Gastrocnemius medialis (tissue), 4 donors: ENCODE results near the gene SNAI1. TPM values are rescaled to one million over a fixed set of nuclear protein-coding genes. Genes with fewer than 3 reads are reported as not detected.
A peak's percentile ranks its signal among the peaks of the same experiment; 100 is the strongest.
"Not testable (repeated sequence)": the region's sequence is repeated elsewhere in the genome, so short reads cannot be mapped to it uniquely, and the experiment has no call there.

Source experiments
- ATAC-seq, 2 donors: fragments of 150-250 bp; one replicate each; pipeline ENCODE4 v1.9.1; 2016
- DNase-seq, 2 donors: peaks; one replicate each; pipeline ENCODE4 v3.0.0-alpha.2; 2019
- H3K27ac ChIP-seq, 4 donors: fragments of 200-600 bp; sonication (generic); 1 replicate in 1 of 4; 2 replicates in 3 of 4; pipeline ENCODE4 v1.5.1; 2016 to 2018; ENCODE audit warnings: mild to moderate bottlenecking in 2 of 4, moderate library complexity in 1 of 4
- H3K27me3 ChIP-seq, 3 donors: fragments of 200-600 bp; sonication (generic) in 2 of 3; 1 replicate in 1 of 3; 2 replicates in 2 of 3; pipeline versions ENCODE4 v1.5.1 to v1.6.0; 2016 to 2019; ENCODE audit warnings: mild to moderate bottlenecking in 1 of 3, moderate library complexity in 1 of 3
- H3K36me3 ChIP-seq, 2 donors: fragments of 200-600 bp; sonication (generic) in 1 of 2; one replicate each; pipeline ENCODE4 v1.5.1; 2017 to 2018
- H3K4me1 ChIP-seq, 2 donors: fragments of 200-600 bp; sonication (generic) in 1 of 2; one replicate each; pipeline ENCODE4 v1.5.1; 2016 to 2017; ENCODE audit warnings: mild to moderate bottlenecking in 2 of 2
- H3K4me3 ChIP-seq, 4 donors: fragments of 200-600 bp; sonication (generic) in 3 of 4; 1 replicate in 1 of 4; 2 replicates in 3 of 4; pipeline ENCODE4 v1.5.1; 2016 to 2019; ENCODE audit warnings: mild to moderate bottlenecking in 2 of 4
- H3K9me3 ChIP-seq, 3 donors: fragments of 200-600 bp; sonication (generic) in 2 of 3; 1 replicate in 1 of 3; 2 replicates in 2 of 3; pipeline ENCODE4 v1.5.1; 2016 to 2019
- CTCF ChIP-seq, 5 experiments: fragments of 450-650 bp in 3 of 5; fragments of 200-600 bp in 2 of 5; sonication (generic) in 2 of 5; IDR thresholded peaks in 4 of 5; conservative IDR thresholded peaks in 1 of 5; 1 replicate in 4 of 5; 2 replicates in 1 of 5; pipeline ENCODE4 v1.5.1; 2016 to 2019; ENCODE audit warnings: antibody characterized with exemption in 5 of 5, mild to moderate bottlenecking in 3 of 5, moderate library complexity in 3 of 5
- POLR2A ChIP-seq, 2 donors: fragments of 450-650 bp; IDR thresholded peaks; one replicate each; pipeline ENCODE4 v1.6.1; 2017; ENCODE audit warnings: antibody characterized with exemption in 2 of 2, mild to moderate bottlenecking in 2 of 2, moderate library complexity in 2 of 2
- in situ Hi-C, 4 donors: fragments of 200-750 bp; cut with MboI; loops; one replicate each; pipeline versions ENCODE4 v1.15.0 to v1.8.0; 2017; ENCODE audit warnings: low sequenced_read_pairs in 4 of 4
- intact Hi-C: fragments of 100-400 bp; cut with DNase I; formaldehyde crosslinking; loops from one replicate; pipeline ENCODE4 v1.15.1; 2023; ENCODE audit warnings: low total_unique reads
- total RNA-seq, 4 donors: library from RNA; depleted of rRNA; stranded (reverse); fragments of >200 nt; gene quantifications; one replicate each; pipeline versions ENCODE4 v1.1.0 to v1.2.3, GENCODE V29; 2016

The SNAI1 gene
- total RNA-seq, 4 donors from 2014 or later: 0.61 to 3.5 (median 1.3) TPM

DNA sequence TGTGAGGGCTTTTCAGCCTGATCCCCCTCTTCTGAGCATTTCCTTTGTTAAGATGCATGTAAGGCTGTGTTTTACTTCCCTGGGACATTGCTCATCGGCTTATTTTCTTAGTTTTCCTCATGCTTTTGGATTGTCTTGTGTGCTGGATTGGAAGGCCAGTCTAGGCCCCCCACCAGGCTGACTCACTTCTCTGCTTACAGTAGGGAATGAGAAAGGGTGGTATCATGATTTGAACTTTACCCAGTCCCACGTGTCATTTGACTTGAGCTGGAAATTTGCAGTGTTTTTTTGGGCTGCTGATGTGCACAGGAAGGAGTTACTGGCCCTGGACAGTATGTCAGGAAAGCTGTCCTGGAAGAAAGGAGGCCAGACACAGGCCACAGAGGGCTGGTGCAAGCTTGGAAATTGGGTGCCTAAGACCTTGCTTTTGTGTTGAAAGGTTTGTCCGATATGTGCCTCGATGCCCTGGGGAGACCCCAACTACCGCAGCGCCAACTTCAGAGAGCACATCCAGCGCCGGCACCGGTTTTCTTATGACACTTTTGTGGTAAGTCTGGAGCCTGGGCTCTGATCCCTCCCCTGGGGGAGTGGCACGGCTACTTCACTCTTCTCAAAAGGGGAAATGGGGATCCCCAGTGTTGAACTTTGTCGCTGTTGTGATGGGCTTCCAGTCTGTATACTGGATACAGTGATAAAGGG, 33.8 kb upstream of the SNAI1 start:
- intact Hi-C loops (no loop called here), in situ Hi-C loops (no loop called here)
- Histone ChIP-seq H3K9me3 (no peaks in the 10 kb centered on the region), H3K4me3 (no peak overlapping the region), H3K4me1 (peaks cover 10% of the 10 kb centered on the region in 2 donors), H3K27ac (no peak overlapping the region), H3K36me3 (peaks cover 10 to 90% of the 10 kb centered on the region in 2 donors), H3K27me3 (no peaks in the 10 kb centered on the region)
- TF ChIP-seq CTCF (IDR thresholded peaks at IDR 0.05 in 4 of 5, conservative IDR thresholded peaks at IDR 0.05 in 1 of 5): no peak
- TF ChIP-seq POLR2A (IDR thresholded peaks at IDR 0.05): no peak
- DNase-seq (no peak), ATAC-seq (no peak)

- Histone ChIP-seq H3K36me3 (peaks cover 8 to 89% of the 10 kb centered on the region in 2 donors), H3K27ac (no peak overlapping the region), H3K27me3 (no peaks in the 10 kb centered on the region), H3K4me3 (no peak overlapping the region), H3K4me1 (no peaks in the 10 kb centered on the region), H3K9me3 (no peaks in the 10 kb centered on the region)
- in situ Hi-C loops: no loop called here
- no peak for TF ChIP-seq CTCF (IDR thresholded peaks at IDR 0.05 in 4 of 5, conservative IDR thresholded peaks at IDR 0.05 in 1 of 5)
- TF ChIP-seq POLR2A (IDR thresholded peaks at IDR 0.05): no peak
- ATAC-seq (no peak), DNase-seq (no peak)
- intact Hi-C loops: no loop called here
Measured at GRCh38 chr20:49951151-49951550, 31.6 kb upstream of the SNAI1 start.

DNA sequence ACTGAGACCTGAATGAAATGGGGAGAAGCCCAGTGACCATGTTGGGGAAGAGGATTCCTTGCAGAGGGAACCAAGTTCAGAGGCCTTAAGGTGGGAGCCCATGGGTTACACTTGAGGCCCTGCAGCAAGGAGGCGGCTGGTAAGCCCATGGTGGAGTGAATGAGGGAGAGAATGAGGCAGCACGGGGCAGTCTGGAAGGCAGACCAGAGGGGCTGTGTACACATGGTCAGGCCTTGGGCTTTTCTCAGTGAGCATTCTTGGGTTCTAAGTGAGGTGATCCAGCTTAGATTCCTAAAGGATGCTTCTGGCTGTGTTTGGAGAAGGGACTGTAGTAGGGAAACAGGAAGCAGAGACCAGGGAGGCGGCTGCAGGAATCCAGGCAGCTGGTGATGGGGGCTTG, 27.6 kb upstream of the SNAI1 start:
- Histone ChIP-seq H3K27me3 (no peaks in the 10 kb centered on the region), H3K4me1 (no peaks in the 10 kb centered on the region), H3K4me3 (no peak overlapping the region), H3K36me3 (peaks cover 2 to 89% of the 10 kb centered on the region in 2 donors), H3K27ac (peak overlapping the region in 1 of 4 donors; percentile 31), H3K9me3 (no peaks in the 10 kb centered on the region)
- DNase-seq: no peak
- intact Hi-C loops: no loop called here
- ATAC-seq: no peak
- TF ChIP-seq POLR2A (IDR thresholded peaks at IDR 0.05): no peak
- no peak for TF ChIP-seq CTCF (IDR thresholded peaks at IDR 0.05 in 4 of 5, conservative IDR thresholded peaks at IDR 0.05 in 1 of 5)
- in situ Hi-C loops: no loop called here

DNA sequence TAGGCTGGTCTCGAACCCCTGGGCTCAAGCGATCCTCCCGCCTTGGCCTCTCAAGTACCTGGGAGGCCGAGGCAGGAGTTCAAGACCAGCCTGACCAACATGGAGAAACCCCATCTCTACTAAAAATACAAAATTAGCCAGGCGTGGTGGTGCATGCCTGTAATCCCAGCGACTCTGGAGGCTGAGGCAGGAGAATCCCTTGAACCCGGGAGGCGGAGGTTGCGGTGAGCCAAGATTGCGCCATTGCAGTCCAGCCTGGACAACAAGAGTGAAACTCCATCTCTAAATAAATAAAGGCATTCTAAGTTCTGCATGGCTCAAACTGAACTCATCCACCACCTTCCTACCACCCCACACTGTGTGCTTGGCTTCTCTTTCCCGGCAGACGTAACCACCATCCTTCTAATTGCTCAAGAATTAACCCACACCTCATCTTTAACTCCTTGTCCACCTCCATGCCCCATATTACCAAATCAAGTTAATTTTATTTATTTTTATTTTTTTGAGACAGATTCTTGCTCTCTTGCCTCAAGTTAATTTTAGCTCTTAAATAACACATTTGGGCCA, 26.9 kb upstream of the SNAI1 start:
- DNase-seq, H3K4me1 ChIP-seq, in situ Hi-C loops, H3K27me3 ChIP-seq, intact Hi-C loops, H3K4me3 ChIP-seq, H3K27ac ChIP-seq, H3K9me3 ChIP-seq: not testable (repeated sequence)
- peak in 1 of 2 donors; percentile 34 for ATAC-seq
- peaks cover 2 to 84% of the 10 kb centered on the region in 2 donors for H3K36me3 ChIP-seq

DNA sequence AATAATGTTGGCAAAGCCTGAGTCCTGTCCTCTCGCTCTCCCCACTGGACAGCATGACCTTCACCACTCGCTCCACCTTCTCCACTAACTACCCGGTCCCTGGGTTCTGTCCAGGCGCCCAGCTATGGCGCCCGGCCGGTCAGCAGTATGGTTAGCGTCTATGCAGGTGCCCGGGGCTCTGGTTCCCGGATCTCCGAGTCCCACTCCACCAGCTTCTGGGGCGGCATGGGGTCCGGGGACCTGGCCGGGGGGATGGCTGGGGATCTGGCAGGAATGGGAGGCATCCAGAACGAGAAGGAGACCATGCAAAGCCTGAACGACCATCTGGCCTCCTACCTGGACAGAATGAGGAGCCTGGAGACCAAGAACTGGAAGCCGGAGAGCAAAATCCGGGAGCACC, 26.1 kb upstream of the SNAI1 start:
- H3K27ac ChIP-seq: no peak overlapping the region

DNA sequence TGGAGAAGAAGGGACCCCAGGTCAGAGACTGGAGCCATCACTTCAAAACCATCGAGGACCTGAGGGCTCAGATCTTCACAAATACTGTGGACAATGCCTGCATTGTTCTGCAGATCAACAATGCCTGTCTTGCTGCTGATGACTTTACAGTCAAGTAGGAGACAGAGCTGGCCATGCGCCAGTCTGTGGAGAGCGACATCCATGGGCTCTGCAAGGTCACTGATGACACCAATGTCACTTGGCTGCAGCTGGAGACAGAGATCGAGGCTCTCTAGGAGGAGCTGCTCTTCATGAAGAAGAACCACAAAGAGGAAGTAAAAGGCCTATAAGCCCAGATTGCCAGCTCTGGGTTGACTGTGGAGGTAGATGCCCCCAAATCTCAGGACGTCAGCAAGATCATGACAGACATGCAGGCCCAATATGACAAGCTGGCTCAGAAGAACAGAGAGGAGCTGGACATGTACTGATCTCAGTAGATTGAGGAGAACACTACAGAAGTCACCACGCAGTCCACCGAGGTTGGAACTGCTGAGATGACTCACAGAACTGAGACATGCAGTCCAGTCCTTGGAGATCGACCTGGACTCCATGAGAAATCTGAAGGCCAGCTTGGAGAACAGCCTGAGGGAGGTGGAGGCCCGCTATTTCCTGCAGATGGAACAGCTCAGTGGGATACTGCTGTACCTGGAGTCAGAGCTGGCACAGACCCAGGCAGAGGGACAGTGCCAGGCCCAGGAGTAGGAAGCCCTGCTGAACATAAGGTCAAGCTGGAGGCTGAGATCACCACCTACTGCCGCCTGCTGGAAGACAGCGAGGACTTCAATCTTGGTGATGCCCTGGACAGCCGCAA, 25.5 kb upstream of the SNAI1 start:
- H3K4me1 ChIP-seq, H3K9me3 ChIP-seq, H3K27ac ChIP-seq, intact Hi-C loops, ATAC-seq, H3K27me3 ChIP-seq, H3K4me3 ChIP-seq, in situ Hi-C loops: not testable (repeated sequence)
- peak in 1 of 2 donors; percentile 50 for DNase-seq
- peaks cover 0 to 72% of the 10 kb centered on the region in 2 donors for H3K36me3 ChIP-seq

More for the DNA sequence above, 26.1 kb upstream of the SNAI1 start:
- Histone ChIP-seq H3K27me3 (no peaks in the 10 kb centered on the region), H3K4me3 (no peak overlapping the region), H3K36me3 (peaks cover 1 to 78% of the 10 kb centered on the region in 2 donors), H3K9me3 (no peaks in the 10 kb centered on the region), H3K4me1 (no peaks in the 10 kb centered on the region)
- TF ChIP-seq POLR2A (IDR thresholded peaks at IDR 0.05) (no peak), CTCF (IDR thresholded peaks at IDR 0.05 in 4 of 5, conservative IDR thresholded peaks at IDR 0.05 in 1 of 5) (no peak)
- intact Hi-C loops (no loop called here), in situ Hi-C loops (no loop called here)
- DNase-seq: no peak
- ATAC-seq: no peak
